Smooth muscle cell (in vitro differentiated cells): Measurements from ENCODE around the gene PFAS. TPM values are rescaled to one million over a fixed set of nuclear protein-coding genes. Genes with fewer than 3 reads are reported as not detected.
A peak's percentile ranks its signal among the peaks of the same experiment; 100 is the strongest.
"Not testable (repeated sequence)": the region's sequence is repeated elsewhere in the genome, so short reads cannot be mapped to it uniquely, and the experiment has no call there.

ENCODE experiments used
- DNase-seq: peaks from one replicate; lab custom pipeline; 2025; ENCODE audit not compliant: unreplicated experiment; lab: John Stamatoyannopoulos, UW
- H2AFZ ChIP-seq: fragments of 200-600 bp; sonication (generic); 2 replicates; pipeline ENCODE4 v1.6.0; 2016; ENCODE audit warnings: antibody characterized with exemption, low read depth, mild to moderate bottlenecking
- H3F3A ChIP-seq: fragments of 200-600 bp; sonication (generic); 2 replicates; pipeline ENCODE4 v1.6.0; 2017; ENCODE audit warnings: antibody characterized with exemption, low read depth
- H3K27ac ChIP-seq: fragments of 200-600 bp; sonication (generic); 2 replicates; pipeline ENCODE4 v1.5.1; 2016; ENCODE audit warnings: low read depth, mild to moderate bottlenecking
- H3K27me3 ChIP-seq: fragments of 200-600 bp; sonication (generic); 2 replicates; pipeline ENCODE4 v1.6.1; 2016; ENCODE audit warnings: low read depth, mild to moderate bottlenecking
- H3K36me3 ChIP-seq: fragments of 200-600 bp; sonication (generic); 2 replicates; pipeline ENCODE4 v1.5.1; 2016; ENCODE audit warnings: low read depth
- H3K4me1 ChIP-seq: fragments of 200-600 bp; sonication (generic); 2 replicates; pipeline ENCODE4 v1.5.1; 2016; ENCODE audit warnings: low read depth
- H3K4me2 ChIP-seq: fragments of 200-600 bp; sonication (generic); 2 replicates; pipeline ENCODE4 v1.6.0; 2016; ENCODE audit warnings: mild to moderate bottlenecking
- H3K4me3 ChIP-seq: fragments of 200-600 bp; sonication (generic); 2 replicates; pipeline ENCODE4 v1.5.1; 2016; ENCODE audit warnings: mild to moderate bottlenecking
- H3K79me2 ChIP-seq: fragments of 200-600 bp; sonication (generic); 2 replicates; pipeline ENCODE4 v1.6.0; 2016; ENCODE audit warnings: low read depth, mild to moderate bottlenecking
- H3K9ac ChIP-seq: fragments of 200-600 bp; sonication (generic); 2 replicates; pipeline ENCODE4 v1.6.0; 2016; ENCODE audit warnings: low read depth
- H3K9me3 ChIP-seq: fragments of 200-600 bp; sonication (generic); replicated peaks from 2 replicates; pipeline ENCODE4 v1.5.1; 2016; ENCODE audit warnings: low read depth
- H4K20me1 ChIP-seq: fragments of 200-600 bp; sonication (generic); 2 replicates; pipeline ENCODE4 v1.6.0; 2016; ENCODE audit warnings: low read depth
- WGBS: methylation state at CpG from one replicate; pipeline ENCODE4 v1.1.7; 2016; ENCODE audit warnings: low lambda C conversion rate; 5-methylcytosine and 5-hydroxymethylcytosine counted together
- polyA plus RNA-seq: library from polyadenylated mRNA; unstranded; fragments of >200 nt; fragmentation: Nextera tagmentation; extraction: Ambion mirVana; gene quantifications from 2 replicates; pipeline ENCODE4 v1.2.1, GENCODE V29; 2016
- total RNA-seq: library from RNA; depleted of rRNA; stranded (reverse); fragments of >200 nt; gene quantifications from 2 replicates; pipeline ENCODE4 v1.2.3, GENCODE V29; 2014
- TF ChIP-seq, protein P1 (sequence below): fragments of 200-600 bp; sonication (generic); IDR thresholded peaks from 2 replicates; pipeline ENCODE4 v1.5.1; 2017; ENCODE audit warnings: borderline replicate concordance, mild to moderate bottlenecking, antibody characterized with exemption; ENCODE audit not compliant: insufficient read depth, poor library complexity, severe bottlenecking

PFAS gene
- total and polyA plus RNA-seq, 2 experiments from 2014 or later, result 9.9 to 12.8 TPM

DNA sequence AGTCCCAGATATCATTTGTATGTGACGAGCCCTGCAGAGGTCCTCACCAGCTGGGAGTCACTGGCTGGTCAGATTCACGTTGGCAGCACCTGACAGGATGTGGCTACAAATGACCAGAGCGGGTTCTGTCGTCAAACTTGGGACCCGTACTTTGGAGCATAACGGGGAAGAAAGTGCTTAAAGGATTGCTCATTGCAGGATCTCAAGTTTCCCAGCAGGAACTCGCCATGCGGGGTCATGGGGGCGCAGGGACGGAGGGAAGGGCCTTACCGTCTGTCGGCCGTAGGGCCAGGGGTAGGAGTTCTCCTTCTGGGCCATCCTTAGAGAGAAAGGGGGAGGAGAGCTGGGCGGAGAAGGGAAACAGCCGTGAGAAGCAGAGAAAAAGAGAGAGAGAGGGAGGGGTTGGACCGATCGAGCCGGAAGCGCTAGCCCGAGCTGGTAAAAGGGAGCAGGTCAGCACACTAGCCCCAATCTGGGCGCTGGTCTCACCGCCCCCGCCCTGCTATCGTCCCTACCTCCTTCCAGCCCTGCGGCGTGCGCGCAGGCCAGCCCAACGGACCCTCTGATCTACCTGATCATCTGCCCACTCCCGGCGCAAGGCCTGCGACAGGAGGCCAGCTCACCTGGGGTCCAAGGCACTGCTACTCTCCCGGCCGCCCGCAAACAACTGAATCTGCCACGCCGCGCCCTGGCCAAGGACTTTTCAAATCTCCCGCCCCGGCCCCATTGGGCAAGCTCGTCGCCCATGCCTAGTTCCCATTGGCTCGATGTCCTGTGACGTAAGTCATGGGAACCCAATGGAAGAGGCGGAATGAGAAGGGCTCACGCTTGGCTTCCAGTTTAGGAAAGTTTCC lies 39.0 kb upstream of the PFAS start, which contains the start of gene AURKB:
Gene AURKB (minus strand): TSS at position 669 of the 854 bp plus-strand sequence. CDS start 351 bp downstream, at position 318.
- Histone ChIP-seq H3K4me1 (peaks cover 8% of the 10 kb centered on the region), H3K27me3 (no peaks in the 10 kb centered on the region), H3K9me3 (no peaks in the 10 kb centered on the region), H3K4me2 (peak within 1 kb of the TSS; percentile 92), H3K4me3 (peak within 1 kb of the TSS; percentile 65), H3K9ac (peak within 1 kb of the TSS; percentile 46), H3F3A (no peaks in the 10 kb centered on the region), H3K36me3 (no peaks in the 10 kb centered on the region), H3K79me2 (peaks cover 22% of the 10 kb centered on the region), H4K20me1 (no peaks in the 10 kb centered on the region), H3K27ac (peak within 1 kb of the TSS; percentile 78), H2AFZ (peak within 1 kb of the TSS; percentile 80)
- TF ChIP-seq, protein P1, sequence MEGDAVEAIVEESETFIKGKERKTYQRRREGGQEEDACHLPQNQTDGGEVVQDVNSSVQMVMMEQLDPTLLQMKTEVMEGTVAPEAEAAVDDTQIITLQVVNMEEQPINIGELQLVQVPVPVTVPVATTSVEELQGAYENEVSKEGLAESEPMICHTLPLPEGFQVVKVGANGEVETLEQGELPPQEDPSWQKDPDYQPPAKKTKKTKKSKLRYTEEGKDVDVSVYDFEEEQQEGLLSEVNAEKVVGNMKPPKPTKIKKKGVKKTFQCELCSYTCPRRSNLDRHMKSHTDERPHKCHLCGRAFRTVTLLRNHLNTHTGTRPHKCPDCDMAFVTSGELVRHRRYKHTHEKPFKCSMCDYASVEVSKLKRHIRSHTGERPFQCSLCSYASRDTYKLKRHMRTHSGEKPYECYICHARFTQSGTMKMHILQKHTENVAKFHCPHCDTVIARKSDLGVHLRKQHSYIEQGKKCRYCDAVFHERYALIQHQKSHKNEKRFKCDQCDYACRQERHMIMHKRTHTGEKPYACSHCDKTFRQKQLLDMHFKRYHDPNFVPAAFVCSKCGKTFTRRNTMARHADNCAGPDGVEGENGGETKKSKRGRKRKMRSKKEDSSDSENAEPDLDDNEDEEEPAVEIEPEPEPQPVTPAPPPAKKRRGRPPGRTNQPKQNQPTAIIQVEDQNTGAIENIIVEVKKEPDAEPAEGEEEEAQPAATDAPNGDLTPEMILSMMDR, result no peak
- peak; percentile 61 for DNase-seq
- 1% methylated on average over 35 of the region's 46 CpGs for WGBS

DNA sequence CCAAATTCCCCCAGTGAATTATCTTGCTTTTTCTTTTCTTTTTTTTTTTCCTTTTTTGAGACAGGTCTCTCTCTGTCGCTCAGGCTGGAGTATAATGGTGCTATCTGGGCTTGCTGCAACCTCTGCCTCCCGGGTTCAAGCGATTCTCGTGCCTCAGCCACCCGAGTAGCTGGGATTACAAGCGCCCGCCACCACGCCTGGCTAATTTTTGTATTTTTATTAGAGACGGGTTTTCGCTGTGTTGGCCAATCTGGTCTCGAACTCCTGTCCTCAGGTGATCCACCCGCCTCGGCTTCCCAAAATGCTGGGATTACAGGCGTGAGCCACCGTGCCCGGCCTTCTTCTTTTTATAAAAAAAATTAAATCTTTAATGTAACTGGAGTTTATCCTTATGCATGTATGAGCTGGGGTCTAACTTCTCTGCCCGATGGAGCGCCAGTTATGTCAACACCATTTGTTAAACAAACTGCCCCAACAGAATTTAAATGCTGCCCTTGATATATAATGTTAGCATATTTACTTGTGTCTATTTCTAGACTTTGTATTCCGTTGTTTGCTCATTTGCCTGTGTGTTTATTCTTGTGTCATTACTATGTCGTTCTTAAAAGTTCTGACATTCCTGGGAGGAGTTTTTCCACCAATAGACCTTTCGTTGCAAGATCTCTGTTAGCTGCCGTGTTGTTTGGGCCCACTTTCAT lies 38.2 kb upstream of the PFAS start:
- Histone ChIP-seq H3K27me3 (no peaks in the 10 kb centered on the region), H3K4me3 (peak overlapping the region; percentile 65), H3K9me3 (no peaks in the 10 kb centered on the region), H2AFZ (peak overlapping the region; percentile 80), H3K9ac (peak overlapping the region; percentile 46), H4K20me1 (no peaks in the 10 kb centered on the region), H3F3A (no peaks in the 10 kb centered on the region), H3K27ac (peak overlapping the region; percentile 78), H3K4me1 (peaks cover 8% of the 10 kb centered on the region), H3K79me2 (peaks cover 22% of the 10 kb centered on the region), H3K4me2 (peak overlapping the region; percentile 92), H3K36me3 (no peaks in the 10 kb centered on the region)
- DNase-seq, result no peak
- WGBS, result 27% methylated on average over 22 of the region's 22 CpGs
- TF ChIP-seq, protein P1, result no peak

DNA sequence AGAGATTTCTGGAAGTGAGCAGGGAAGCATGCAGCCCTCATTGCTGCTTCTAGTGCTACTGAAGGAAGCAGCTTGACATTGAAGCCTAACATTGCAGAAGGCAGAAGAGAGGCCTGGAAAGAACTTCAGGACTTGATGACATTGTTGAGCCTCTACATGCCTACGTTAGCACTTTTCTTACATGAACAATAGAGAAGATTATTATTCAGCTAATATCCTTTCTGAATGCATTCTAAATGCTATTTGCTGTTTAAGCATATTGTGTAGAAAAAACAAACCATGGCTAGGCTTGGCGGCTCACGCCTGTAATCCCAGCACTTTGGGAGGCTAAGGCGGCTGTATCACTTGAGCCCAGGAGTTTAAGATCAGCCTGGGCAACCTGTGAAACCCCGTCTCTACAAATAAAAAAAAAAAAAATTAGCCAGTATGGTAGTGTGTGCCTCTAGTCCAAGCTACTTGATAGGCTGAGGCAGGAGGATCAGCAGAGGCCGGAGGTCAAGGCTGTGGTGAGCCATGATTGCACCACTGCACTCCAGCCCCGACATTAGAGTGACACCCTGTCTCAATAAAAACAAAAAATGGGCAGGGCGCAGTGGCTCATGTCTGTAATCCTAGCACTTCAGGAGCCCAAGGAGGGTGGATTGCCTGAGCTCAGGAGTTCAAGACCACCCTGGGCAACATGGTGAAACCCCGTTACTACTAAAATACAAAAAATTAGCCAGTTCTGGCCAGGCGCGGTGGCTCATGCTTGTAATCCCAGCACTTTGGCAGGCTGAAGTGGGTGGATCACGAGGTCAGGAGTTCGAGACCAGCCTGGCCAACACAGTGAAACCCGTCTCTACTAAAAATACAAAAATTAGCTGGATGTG lies 36.5 kb upstream of the PFAS start:
- H3F3A ChIP-seq, result no peaks in the 10 kb centered on the region
- H3K4me1 ChIP-seq, result peaks cover 8% of the 10 kb centered on the region
- WGBS, result 88% methylated on average over 14 of the region's 14 CpGs
- H2AFZ ChIP-seq, result no peak overlapping the region
- no peak for DNase-seq
- no peak overlapping the region for H3K4me2 ChIP-seq
- peaks cover 22% of the 10 kb centered on the region for H3K79me2 ChIP-seq
- no peaks in the 10 kb centered on the region for H3K36me3 ChIP-seq
- TF ChIP-seq, protein P1, result no peak
- no peaks in the 10 kb centered on the region for H4K20me1 ChIP-seq
- H3K9me3 ChIP-seq, result no peaks in the 10 kb centered on the region
- no peak overlapping the region for H3K9ac ChIP-seq
- H3K27ac ChIP-seq, result no peak overlapping the region
- H3K4me3 ChIP-seq, result no peak overlapping the region
- no peaks in the 10 kb centered on the region for H3K27me3 ChIP-seq

DNA sequence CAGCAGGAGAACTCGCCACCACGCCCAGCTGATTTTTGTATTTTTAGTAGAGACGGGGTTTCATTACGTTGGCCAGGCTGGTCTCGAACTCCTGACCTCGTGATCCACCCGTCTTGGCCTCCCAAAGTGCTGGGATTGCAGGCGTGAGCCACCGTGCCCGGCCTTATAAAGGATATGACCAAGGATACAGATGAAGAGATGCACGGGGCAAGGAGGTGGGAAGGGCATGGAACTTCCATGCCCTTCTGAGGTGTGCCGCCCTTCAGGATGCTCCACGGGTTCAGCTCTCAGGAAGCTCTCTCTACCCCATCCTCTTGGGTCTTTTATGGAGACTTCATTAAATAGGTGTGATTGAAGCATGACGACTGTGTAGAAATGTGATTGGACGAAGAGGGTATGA lies 35.1 kb upstream of the PFAS start:
- not testable (repeated sequence) for H3K79me2 ChIP-seq, H2AFZ ChIP-seq, H3K4me1 ChIP-seq, H3K4me2 ChIP-seq, H3K9ac ChIP-seq, H3K27me3 ChIP-seq, H3K4me3 ChIP-seq, H3K27ac ChIP-seq, H4K20me1 ChIP-seq, H3K36me3 ChIP-seq, DNase-seq, H3F3A ChIP-seq, H3K9me3 ChIP-seq
- WGBS, result 90% methylated on average over 15 of the region's 15 CpGs
